OCI-LY7 (cell line): Measurements from ENCODE around the gene ITGB4. TPM values are rescaled to one million over a fixed set of nuclear protein-coding genes. Genes with fewer than 3 reads are reported as not detected.

Source experiments
- BruUV-seq: library from RNA; stranded (reverse); fragments of 400-500 nt; replicated peaks from 2 replicates; lab custom pipeline; 2021; lab: Mats Ljungman, UMichigan
- CTCF ChIA-PET: fragments of 300-600 bp; sonication (Branson Sonifier 250); formaldehyde crosslinking; loops from one replicate; lab custom pipeline; 2022; ENCODE audit warnings: antibody characterized with exemption; ENCODE audit not compliant: unreplicated experiment; lab: Charles Lee
- POLR2A ChIA-PET: fragments of 300-600 bp; sonication (Branson Sonifier 250); formaldehyde crosslinking; loops from one replicate; lab custom pipeline; 2022; ENCODE audit warnings: antibody characterized with exemption; lab: Charles Lee
- DNase-seq: peaks from one replicate; pipeline ENCODE4 v3.0.0-alpha.2; 2015; ENCODE audit warnings: low spot score
- H2AFZ ChIP-seq: fragments of 200-600 bp; sonication (generic), shearing (Covaris generic); 2 replicates; pipeline ENCODE4 v1.6.1; 2014; ENCODE audit warnings: mild to moderate bottlenecking, antibody characterized with exemption, low read length, moderate library complexity
- H3K27ac ChIP-seq: fragments of 200-600 bp; sonication (generic); 2 replicates; pipeline ENCODE4 v1.5.1; 2014; ENCODE audit warnings: mixed run types, low read depth, mild to moderate bottlenecking, moderate library complexity, low read length, inconsistent platforms; ENCODE audit not compliant: poor library complexity, severe bottlenecking
- H3K36me3 ChIP-seq: fragments of 200-600 bp; sonication (generic); 2 replicates; pipeline ENCODE4 v1.6.1; 2014; ENCODE audit warnings: mild to moderate bottlenecking, antibody characterized with exemption, low read length, moderate library complexity, mixed read lengths; ENCODE audit not compliant: insufficient read depth
- H3K4me1 ChIP-seq: fragments of 200-600 bp; sonication (generic); 2 replicates; pipeline ENCODE4 v1.5.1; 2014; ENCODE audit warnings: mild to moderate bottlenecking, low read length; ENCODE audit not compliant: insufficient read depth, poor library complexity, severe bottlenecking
- H3K4me2 ChIP-seq: fragments of 200-600 bp; sonication (generic); 2 replicates; pipeline ENCODE4 v1.6.1; 2014; ENCODE audit warnings: mild to moderate bottlenecking, low read length
- H3K4me3 ChIP-seq: fragments of 200-600 bp; sonication (generic); 2 replicates; pipeline ENCODE4 v1.5.1; 2014; ENCODE audit warnings: mild to moderate bottlenecking, low read depth, low read length; ENCODE audit not compliant: poor library complexity, severe bottlenecking
- H3K79me2 ChIP-seq: fragments of 200-600 bp; sonication (generic); 2 replicates; pipeline ENCODE4 v1.6.1; 2016; ENCODE audit warnings: low read depth, mild to moderate bottlenecking, low read length, moderate library complexity, mixed read lengths; ENCODE audit not compliant: insufficient read depth
- H3K9me2 ChIP-seq: fragments of 200-600 bp; sonication (generic); 2 replicates; pipeline ENCODE4 v1.6.1; 2016; ENCODE audit warnings: mild to moderate bottlenecking, low read length, mixed read lengths; ENCODE audit not compliant: insufficient read depth
- H3K9me3 ChIP-seq: fragments of 200-600 bp; sonication (generic); 2 replicates; pipeline ENCODE4 v1.6.1; 2014; ENCODE audit warnings: mild to moderate bottlenecking, mixed run types, low read length, mixed read lengths
- H4K20me1 ChIP-seq: fragments of 200-600 bp; sonication (generic); 2 replicates; pipeline ENCODE4 v1.6.1; 2014; ENCODE audit warnings: mild to moderate bottlenecking, antibody characterized with exemption, low read length, moderate library complexity, mixed read lengths; ENCODE audit not compliant: insufficient read depth
- EZH2phosphoT487 ChIP-seq: fragments of 200-600 bp; sonication (generic); IDR thresholded peaks from 2 replicates; pipeline ENCODE4 v1.6.1; 2018; ENCODE audit warnings: low read depth, borderline replicate concordance, mild to moderate bottlenecking, mixed run types, antibody characterized with exemption, low read length, moderate library complexity, mixed read lengths
- intact Hi-C: fragments of 100-400 bp; cut with micrococcal nuclease; formaldehyde crosslinking; loops from one replicate; pipeline ENCODE4 v1.10.0; 2022; ENCODE audit not compliant: unreplicated experiment
- total RNA-seq, 2 experiments: library from RNA; depleted of rRNA in 1 of 2; stranded (reverse); fragments of >200 nt in 1 of 2; shearing (Covaris generic) in 1 of 2; gene quantifications; 2 replicates each; pipeline ENCODE4 v1.2.3, GENCODE V29; 2014 to 2022
- TF ChIP-seq, protein P1 (sequence below): fragments of 200-600 bp; sonication (generic); conservative IDR thresholded peaks from 2 replicates; pipeline ENCODE4 v1.5.1; 2014; ENCODE audit warnings: mild to moderate bottlenecking, antibody characterized with exemption, low read length, moderate library complexity, mixed read lengths

ITGB4 gene
- total RNA-seq, 2 experiments from 2014 or later: 0.66 to 3.9 TPM

DNA sequence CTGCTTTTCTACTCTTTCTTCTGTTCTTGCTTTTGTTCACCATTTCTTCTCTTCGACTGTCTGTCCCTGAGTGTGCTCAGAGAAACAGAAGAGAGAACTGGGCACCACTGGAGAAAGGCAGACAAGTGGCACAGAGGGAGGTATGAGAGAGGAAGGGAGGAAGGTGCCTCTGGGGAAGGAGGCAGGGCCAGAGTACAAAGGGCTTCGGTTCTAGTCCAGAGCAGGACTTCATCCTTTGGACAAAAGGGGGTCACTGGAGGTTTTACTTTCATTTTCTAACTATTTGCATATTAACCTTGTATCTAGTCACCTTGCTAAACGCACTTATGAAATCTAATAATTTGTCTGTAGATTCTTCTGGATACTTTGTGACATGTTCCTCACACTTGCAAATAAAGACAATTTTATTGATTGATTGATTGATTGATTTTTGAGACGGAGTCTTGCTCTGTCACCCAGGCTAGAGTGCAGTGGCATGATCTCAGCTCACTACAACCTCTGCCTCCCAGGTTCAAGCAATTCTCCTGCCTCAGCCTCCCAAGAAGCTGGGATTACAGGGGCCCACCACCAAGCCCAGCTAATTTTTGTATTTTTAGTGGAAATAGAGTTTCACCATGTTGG lies 13.5 kb downstream of the ITGB4 start:
- DNase-seq: peak; percentile 28
- intact Hi-C loops: no loop called here
- POLR2A ChIA-PET: interaction anchor here (0.6 kb wide), 1 partner anchor 32 kb away, joined by 3 read pairs; no protein-coding TSS in a partner anchor
- H3K36me3 ChIP-seq: no peaks in the 10 kb centered on the region
- H3K27ac ChIP-seq: no peak overlapping the region
- H3K9me3 ChIP-seq: no peaks in the 10 kb centered on the region
- no peaks in the 10 kb centered on the region for H3K79me2 ChIP-seq
- CTCF ChIA-PET: no interaction called here
- H3K4me2 ChIP-seq: peak overlapping the region; percentile 52
- TF ChIP-seq EZH2phosphoT487: no peak
- TF ChIP-seq, protein P1, sequence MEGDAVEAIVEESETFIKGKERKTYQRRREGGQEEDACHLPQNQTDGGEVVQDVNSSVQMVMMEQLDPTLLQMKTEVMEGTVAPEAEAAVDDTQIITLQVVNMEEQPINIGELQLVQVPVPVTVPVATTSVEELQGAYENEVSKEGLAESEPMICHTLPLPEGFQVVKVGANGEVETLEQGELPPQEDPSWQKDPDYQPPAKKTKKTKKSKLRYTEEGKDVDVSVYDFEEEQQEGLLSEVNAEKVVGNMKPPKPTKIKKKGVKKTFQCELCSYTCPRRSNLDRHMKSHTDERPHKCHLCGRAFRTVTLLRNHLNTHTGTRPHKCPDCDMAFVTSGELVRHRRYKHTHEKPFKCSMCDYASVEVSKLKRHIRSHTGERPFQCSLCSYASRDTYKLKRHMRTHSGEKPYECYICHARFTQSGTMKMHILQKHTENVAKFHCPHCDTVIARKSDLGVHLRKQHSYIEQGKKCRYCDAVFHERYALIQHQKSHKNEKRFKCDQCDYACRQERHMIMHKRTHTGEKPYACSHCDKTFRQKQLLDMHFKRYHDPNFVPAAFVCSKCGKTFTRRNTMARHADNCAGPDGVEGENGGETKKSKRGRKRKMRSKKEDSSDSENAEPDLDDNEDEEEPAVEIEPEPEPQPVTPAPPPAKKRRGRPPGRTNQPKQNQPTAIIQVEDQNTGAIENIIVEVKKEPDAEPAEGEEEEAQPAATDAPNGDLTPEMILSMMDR: no peak
- no TSS peak for BruUV-seq
- H3K4me1 ChIP-seq: peaks cover 23% of the 10 kb centered on the region
- H4K20me1 ChIP-seq: no peaks in the 10 kb centered on the region
- peak overlapping the region; percentile 21; the same call in 1 of the 2 replicates for H2AFZ ChIP-seq
- H3K4me3 ChIP-seq: no peak overlapping the region
- H3K9me2 ChIP-seq: no peaks in the 10 kb centered on the region

DNA sequence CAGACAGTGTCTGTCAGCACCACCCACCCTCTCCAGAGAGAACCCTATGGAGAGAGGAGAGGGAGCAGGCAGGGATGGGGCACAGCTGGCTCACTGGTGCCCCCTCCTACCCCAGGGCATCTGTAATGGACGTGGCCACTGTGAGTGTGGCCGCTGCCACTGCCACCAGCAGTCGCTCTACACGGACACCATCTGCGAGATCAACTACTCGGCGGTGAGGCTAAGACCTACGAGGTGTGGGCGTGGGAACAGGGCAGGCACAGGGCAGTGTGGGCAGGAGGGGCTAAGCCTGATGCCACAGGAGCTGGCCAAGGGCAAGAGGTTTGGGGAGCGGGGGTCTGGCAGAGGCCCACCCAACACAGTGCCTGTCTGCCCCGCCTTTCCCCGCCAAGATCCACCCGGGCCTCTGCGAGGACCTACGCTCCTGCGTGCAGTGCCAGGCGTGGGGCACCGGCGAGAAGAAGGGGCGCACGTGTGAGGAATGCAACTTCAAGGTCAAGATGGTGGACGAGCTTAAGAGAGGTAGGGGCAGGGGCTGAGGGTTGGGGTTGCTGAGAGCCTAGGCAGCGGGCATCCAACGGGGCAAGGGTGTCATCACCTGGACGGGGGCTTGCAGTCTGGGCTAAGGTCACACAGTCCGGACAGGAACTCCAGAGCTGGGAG lies 15.0 kb downstream of the ITGB4 start:
- Histone ChIP-seq H3K9me3 (no peaks in the 10 kb centered on the region), H3K27ac (no peak overlapping the region), H4K20me1 (no peaks in the 10 kb centered on the region), H3K9me2 (no peaks in the 10 kb centered on the region), H3K79me2 (no peaks in the 10 kb centered on the region), H2AFZ (no peak overlapping the region), H3K4me3 (no peak overlapping the region), H3K4me1 (peaks cover 23% of the 10 kb centered on the region), H3K36me3 (no peaks in the 10 kb centered on the region), H3K4me2 (no peak overlapping the region)
- no TSS peak for BruUV-seq
- DNase-seq: no peak
- intact Hi-C loops: no loop called here
- POLR2A ChIA-PET: interaction anchor here (0.6 kb wide), 1 partner anchor 582 kb away, joined by 4 read pairs; no protein-coding TSS in a partner anchor
- CTCF ChIA-PET: no interaction called here
- no peak for TF ChIP-seq EZH2phosphoT487
- TF ChIP-seq, protein P1: no peak
